Measurements from ENCODE around the gene ST6GALNAC1. TPM values are rescaled to one million over a fixed set of nuclear protein-coding genes. Genes with fewer than 3 reads are reported as not detected.

Gene ST6GALNAC1
- total and polyA plus RNA-seq, 2 of the 4 experiments (the other 2 are of a cell fraction): not detected

- no peak for DNase-seq
- no peaks in the 10 kb centered on the region for H3K9me3 ChIP-seq (ENCODE audit: control insufficient read depth, insufficient read depth, low read length)
- H3K36me3 ChIP-seq (ENCODE audit: control insufficient read depth, insufficient read depth, low read length): peaks cover 38% of the 10 kb centered on the region
- H2BK120ac ChIP-seq (ENCODE audit: low read depth, low read length): peak overlapping the region; percentile 86
- H3K4me1 ChIP-seq (ENCODE audit: control insufficient read depth, insufficient read depth, low read length): peaks cover 22% of the 10 kb centered on the region
- WGBS, 2 experiments (ENCODE audit: extremely low coverage in 2 of 2, insufficient read length in 1 of 2): 79% methylated on average over 12 of the region's 26 CpGs; no CpG with 5 or more reads in 1 of the 2 experiments
- TF ChIP-seq CHD1 (IDR thresholded peaks at IDR 0.05; ENCODE audit: low read depth, low read length) (no peak), RAD21 (IDR thresholded peaks at IDR 0.05; ENCODE audit: low read length) (no peak), RCOR1 (IDR thresholded peaks at IDR 0.05; ENCODE audit: insufficient replicate concordance, low read length) (no peak), CEBPB (IDR thresholded peaks at IDR 0.05; ENCODE audit: low read depth, low read length) (no peak), FOS (IDR thresholded peaks at IDR 0.05; ENCODE audit: low read depth, low read length) (no peak), POLR2A (IDR thresholded peaks at IDR 0.05; ENCODE audit: low read depth, low read length) (no peak), NFE2L2 (IDR thresholded peaks at IDR 0.05; ENCODE audit: low read depth, low read length) (no peak), MAZ (IDR thresholded peaks at IDR 0.05; ENCODE audit: borderline replicate concordance, low read depth, low read length) (no peak), MXI1 (IDR thresholded peaks at IDR 0.05; ENCODE audit: borderline replicate concordance, low read depth, low read length) (no peak), SMC3 (IDR thresholded peaks at IDR 0.05; ENCODE audit: low read depth, low read length) (no peak)
- TF ChIP-seq, protein P1, sequence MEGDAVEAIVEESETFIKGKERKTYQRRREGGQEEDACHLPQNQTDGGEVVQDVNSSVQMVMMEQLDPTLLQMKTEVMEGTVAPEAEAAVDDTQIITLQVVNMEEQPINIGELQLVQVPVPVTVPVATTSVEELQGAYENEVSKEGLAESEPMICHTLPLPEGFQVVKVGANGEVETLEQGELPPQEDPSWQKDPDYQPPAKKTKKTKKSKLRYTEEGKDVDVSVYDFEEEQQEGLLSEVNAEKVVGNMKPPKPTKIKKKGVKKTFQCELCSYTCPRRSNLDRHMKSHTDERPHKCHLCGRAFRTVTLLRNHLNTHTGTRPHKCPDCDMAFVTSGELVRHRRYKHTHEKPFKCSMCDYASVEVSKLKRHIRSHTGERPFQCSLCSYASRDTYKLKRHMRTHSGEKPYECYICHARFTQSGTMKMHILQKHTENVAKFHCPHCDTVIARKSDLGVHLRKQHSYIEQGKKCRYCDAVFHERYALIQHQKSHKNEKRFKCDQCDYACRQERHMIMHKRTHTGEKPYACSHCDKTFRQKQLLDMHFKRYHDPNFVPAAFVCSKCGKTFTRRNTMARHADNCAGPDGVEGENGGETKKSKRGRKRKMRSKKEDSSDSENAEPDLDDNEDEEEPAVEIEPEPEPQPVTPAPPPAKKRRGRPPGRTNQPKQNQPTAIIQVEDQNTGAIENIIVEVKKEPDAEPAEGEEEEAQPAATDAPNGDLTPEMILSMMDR (conservative IDR thresholded peaks at IDR 0.05; ENCODE audit: low read depth, low read length): no peak
- TF ChIP-seq, protein P2, sequence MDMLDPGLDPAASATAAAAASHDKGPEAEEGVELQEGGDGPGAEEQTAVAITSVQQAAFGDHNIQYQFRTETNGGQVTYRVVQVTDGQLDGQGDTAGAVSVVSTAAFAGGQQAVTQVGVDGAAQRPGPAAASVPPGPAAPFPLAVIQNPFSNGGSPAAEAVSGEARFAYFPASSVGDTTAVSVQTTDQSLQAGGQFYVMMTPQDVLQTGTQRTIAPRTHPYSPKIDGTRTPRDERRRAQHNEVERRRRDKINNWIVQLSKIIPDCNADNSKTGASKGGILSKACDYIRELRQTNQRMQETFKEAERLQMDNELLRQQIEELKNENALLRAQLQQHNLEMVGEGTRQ (IDR thresholded peaks at IDR 0.05; ENCODE audit: low read depth, low read length): no peak
- H4K5ac ChIP-seq (ENCODE audit: low read depth, low read length): peak overlapping the region; percentile 69
- H4K8ac ChIP-seq (ENCODE audit: low read depth in 2 of 2, low read length in 2 of 2): peak overlapping the region; percentile 47 to 75; a peak in 2 of 4 replicates
- H2AFZ ChIP-seq (replicated peaks; ENCODE audit: low read length, poor library complexity): no peak overlapping the region
- peak overlapping the region; percentile 89 for H3K4ac ChIP-seq (ENCODE audit: low read depth, low read length)
- peak overlapping the region; percentile 76 for H3K14ac ChIP-seq (replicated peaks; ENCODE audit: low read depth, low read length)
- in situ Hi-C loops (cut with MboI; ENCODE audit: low sequenced_read_pairs): no loop called here
- intact Hi-C loops (cut with micrococcal nuclease): loop anchor here (1.0 to 10.0 kb wide), 2 partner anchors 22 to 1917 kb away; no protein-coding TSS in a partner anchor
- no peaks in the 10 kb centered on the region for H3K27me3 ChIP-seq (ENCODE audit: control insufficient read depth, insufficient read depth, low read length)
- no peak overlapping the region for H3K56ac ChIP-seq (ENCODE audit: extremely low read depth, insufficient read depth, low read length)
- H4K20me1 ChIP-seq (ENCODE audit: insufficient read depth, low read length): peaks cover 35% of the 10 kb centered on the region
- peaks cover 21 to 79% of the 10 kb centered on the region in 2 experiments; a peak in 3 of 4 replicates for H3K79me1 ChIP-seq (ENCODE audit: low read depth in 1 of 2, low read length in 2 of 2)
- BruUV-seq (replicated peaks): no TSS peak
- H3K18ac ChIP-seq (ENCODE audit: low read depth, low read length): peak overlapping the region; percentile 80
- 0 out of 2 replicates have a peak overlapping the region, but pooled peaks have one; percentile 60 for H3K4me2 ChIP-seq (ENCODE audit: low read depth, low read length)
- peak overlapping the region; percentile 66 for H2BK20ac ChIP-seq (ENCODE audit: low read depth, low read length)
- peak overlapping the region; percentile 1; the same call in 1 of the 2 replicates for H3K9ac ChIP-seq (ENCODE audit: low read depth, low read length)
- dilution Hi-C loops (cut with HindIII; ENCODE audit: low sequenced_read_pairs, unreplicated experiment): no loop called here
- H2BK15ac ChIP-seq (ENCODE audit: low read depth, low read length): peak overlapping the region; percentile 89; the same call in 2 of the 3 replicates
- H3K4me3 ChIP-seq (ENCODE audit: insufficient read depth, low read depth, low read length): no peak overlapping the region
- H3K27ac ChIP-seq (ENCODE audit: insufficient read depth, low read length): peak overlapping the region; percentile 75
- ChIA-PET POLR2A (ENCODE audit: unreplicated experiment) (no interaction called here), CTCF (interaction anchor here (0.5 to 0.8 kb wide), 2 partner anchors 26 to 30 kb away, joined by 3 read pairs; no protein-coding TSS in a partner anchor)
- H2BK5ac ChIP-seq (ENCODE audit: low read depth, low read length, poor library complexity, severe bottlenecking): peak overlapping the region; percentile 93
- H3K23ac ChIP-seq (ENCODE audit: low read depth, low read length): peak overlapping the region; percentile 49; the same call in 1 of the 2 replicates
- peak overlapping the region; percentile 87 for H4K91ac ChIP-seq (ENCODE audit: insufficient read depth, low read depth, low read length)
- peak overlapping the region; percentile 96 for H2AK9ac ChIP-seq (replicated peaks; ENCODE audit: low read depth, low read length, poor library complexity)
- no peak for ATAC-seq (ENCODE audit: low read depth)
- H3K9me1 ChIP-seq (ENCODE audit: insufficient read depth, low read length): peaks cover 26% of the 10 kb centered on the region
- peak overlapping the region; percentile 91 for H2AK5ac ChIP-seq (ENCODE audit: low read depth, low read length)
Measured at GRCh38 chr17:76687298-76688164, 44.0 kb upstream of the ST6GALNAC1 start.
